Daoy (cell line): ENCODE data around the gene POU2F1. TPM values are rescaled to one million over a fixed set of nuclear protein-coding genes. Genes with fewer than 3 reads are reported as not detected.

Experiments
- DNase-seq: peaks from one replicate; pipeline ENCODE4 v3.0.0-alpha.2; 2015; ENCODE audit warnings: low read depth
- total RNA-seq: library from RNA; depleted of rRNA; stranded (reverse); fragments of >200 nt; shearing (Covaris generic); gene quantifications from 2 replicates; pipeline ENCODE4 v1.2.3, GENCODE V29; 2014

The POU2F1 gene
- total RNA-seq, 1 experiment from 2014 or later, result 5.6 TPM

- DNase-seq, result no peak
Measured at GRCh38 chr1:167367705-167368104, 147.0 kb downstream of the POU2F1 start.

DNA sequence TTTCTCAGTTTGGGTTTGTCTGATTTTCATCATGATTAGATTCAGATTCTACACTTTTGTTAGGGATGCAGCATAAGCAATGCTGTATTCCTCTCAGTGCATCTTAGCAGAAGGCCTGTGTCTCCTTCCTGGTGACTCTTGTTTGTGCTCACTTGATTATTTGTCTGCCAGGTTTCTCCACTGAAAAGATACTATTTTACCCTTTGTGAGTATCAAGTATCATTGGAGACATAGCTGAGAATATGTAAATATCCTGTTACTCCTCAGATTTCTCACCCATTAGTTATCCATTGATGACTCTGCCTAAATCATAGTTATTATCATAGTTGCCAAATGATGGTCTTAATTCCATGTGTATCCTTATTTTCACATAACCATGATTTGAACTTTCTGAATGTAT is 148.5 kb downstream of the POU2F1 start:
- no peak for DNase-seq

DNA sequence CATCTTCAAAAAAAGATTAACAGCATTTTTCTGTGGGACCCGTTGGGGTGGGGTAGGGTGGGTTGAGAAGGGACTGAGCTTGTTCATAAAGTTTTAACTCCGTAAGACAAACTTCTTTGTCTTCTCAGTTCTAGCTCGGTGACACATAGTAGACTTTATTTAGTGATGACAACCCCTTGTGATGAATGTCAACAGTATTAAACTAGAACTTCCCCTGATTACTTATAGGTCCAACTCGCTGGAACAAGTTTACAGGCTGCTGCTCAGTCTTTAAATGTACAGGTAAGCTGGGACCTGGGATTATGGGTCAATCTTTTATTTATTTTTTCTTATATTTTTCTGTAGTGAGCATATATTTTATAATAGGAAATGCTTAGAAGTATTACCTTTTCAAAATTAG is 149.2 kb downstream of the POU2F1 start:
- no peak for DNase-seq

DNA sequence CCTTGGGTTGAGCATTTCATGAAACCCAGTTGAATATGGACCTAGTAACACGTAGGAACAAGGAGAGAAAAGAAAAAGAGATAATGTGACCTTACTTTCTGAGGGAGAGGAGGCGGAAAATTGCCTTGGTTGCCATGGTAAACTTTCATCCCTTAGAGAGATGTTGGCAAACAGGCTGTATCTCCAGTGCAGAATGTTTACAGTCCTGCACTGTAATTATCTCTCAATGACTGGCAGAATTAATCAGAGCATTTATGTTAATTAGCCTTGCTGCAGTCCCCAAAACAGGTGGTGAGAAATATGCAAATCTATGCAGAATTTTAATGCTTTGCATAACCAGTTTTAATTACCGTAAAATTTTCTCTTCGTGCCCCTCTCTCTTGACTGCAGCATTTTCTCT is 150.3 kb downstream of the POU2F1 start:
- no peak for DNase-seq

DNA sequence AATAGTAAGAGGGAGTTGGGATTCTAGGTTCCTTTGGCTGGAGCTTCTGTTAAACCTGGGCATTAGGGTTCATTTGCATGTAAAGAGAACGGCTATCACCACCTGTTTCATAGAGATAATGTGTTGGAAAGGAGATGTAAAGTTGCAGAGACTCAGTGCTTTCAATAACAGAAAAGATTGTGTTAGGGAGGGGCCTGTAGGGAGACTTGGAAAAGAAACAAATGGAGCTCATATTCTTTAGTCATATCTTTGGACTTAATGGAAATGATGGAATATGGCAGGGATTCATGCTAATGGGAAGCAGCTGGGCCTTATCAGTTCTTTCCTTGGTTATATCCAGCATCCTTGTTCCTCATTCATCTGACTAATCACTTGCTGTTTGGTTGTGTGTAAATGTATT is 152.7 kb downstream of the POU2F1 start:
- DNase-seq, result no peak

- DNase-seq, result no peak
Measured at GRCh38 chr1:167373986-167374385, 153.3 kb downstream of the POU2F1 start.

- no peak for DNase-seq
Measured at GRCh38 chr1:167375949-167376348, 155.3 kb downstream of the POU2F1 start.

GRCh38 chr1:167387251-167387910 is 166.7 kb downstream of the POU2F1 start:
- DNase-seq, result no peak

GRCh38 chr1:167388976-167389375 is 168.3 kb downstream of the POU2F1 start:
- DNase-seq, result no peak

DNA sequence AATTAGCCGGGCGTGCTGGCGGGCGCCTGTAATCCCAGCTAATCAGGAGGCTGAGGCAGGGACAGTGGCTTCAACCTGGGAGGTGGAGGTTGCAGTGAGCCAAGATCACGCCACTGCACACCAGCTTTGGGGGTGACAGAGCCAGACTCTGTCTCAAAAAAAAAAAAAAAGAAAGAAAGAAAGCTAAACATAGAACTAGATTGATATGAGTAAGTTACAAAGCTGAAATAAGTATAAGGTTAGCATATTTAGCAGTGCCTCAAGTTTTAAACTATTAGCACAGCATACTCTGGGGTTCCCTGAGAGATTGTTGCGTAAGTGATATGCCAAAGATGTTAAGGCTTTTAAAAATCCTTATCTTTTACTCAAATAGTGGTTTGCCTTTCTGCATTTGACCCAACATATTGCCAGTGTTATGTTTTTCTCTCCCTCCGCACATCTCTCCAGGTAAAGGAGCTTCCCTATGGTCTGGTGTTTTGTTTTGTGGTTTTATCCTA is 171.6 kb downstream of the POU2F1 start:
- no peak for DNase-seq

GRCh38 chr1:167400359-167400953 is 179.8 kb downstream of the POU2F1 start:
- DNase-seq, result no peak

- peak; percentile 44 for DNase-seq
Measured at GRCh38 chr1:167401260-167401873, 180.7 kb downstream of the POU2F1 start.

DNA sequence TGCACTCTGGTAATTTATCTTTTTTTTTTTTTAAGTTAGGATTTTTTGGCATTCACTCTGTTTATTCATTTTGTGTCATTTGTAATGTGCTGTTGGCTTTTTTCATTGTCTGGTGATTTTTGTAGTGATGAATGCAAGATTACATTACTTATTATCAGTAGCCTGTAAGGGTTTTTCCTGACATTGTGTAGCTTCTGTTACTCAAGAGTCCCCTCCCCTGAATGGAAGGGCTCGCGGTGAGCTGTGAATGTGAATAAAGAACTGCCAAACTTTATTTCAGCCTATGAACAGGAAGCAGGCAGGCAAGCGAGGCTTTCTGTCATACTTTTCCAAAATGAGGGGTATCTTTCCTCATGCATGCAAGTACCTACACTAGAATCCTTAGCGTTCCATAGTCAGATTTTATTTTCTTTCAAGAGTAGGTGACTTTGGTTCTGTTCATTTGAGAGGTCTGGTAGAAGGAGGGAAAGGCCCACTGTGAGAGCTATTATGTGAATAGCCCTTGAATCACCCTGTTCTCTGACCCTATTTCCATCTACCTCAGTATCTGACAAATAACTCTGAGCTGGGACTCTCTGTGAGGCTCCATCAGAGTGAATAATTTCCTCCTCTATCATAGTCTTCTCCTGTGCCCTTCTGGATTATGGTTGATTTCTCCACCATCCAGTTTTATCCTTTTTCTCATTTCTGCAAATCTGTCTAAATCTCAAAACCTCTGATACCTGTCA is 183.6 kb downstream of the POU2F1 start:
- no peak for DNase-seq

DNA sequence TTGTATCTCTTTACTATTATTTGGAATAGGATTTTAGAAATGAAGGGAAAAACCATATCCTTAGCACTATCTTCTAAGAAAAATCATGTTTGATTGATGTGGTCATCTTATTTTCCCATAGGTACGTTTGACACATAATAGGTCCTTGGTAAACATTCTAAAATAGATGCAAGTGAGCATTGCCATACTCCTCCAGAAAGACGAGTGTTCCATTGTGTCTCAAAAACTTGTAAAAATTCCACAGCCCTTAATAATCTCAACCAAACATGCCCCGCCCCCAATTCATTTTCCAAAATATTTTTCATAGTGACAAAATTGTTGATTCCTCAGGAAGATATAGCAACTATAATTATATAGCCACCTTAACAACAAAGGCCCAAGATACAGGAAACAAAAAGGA is 184.2 kb downstream of the POU2F1 start:
- no peak for DNase-seq

DNA sequence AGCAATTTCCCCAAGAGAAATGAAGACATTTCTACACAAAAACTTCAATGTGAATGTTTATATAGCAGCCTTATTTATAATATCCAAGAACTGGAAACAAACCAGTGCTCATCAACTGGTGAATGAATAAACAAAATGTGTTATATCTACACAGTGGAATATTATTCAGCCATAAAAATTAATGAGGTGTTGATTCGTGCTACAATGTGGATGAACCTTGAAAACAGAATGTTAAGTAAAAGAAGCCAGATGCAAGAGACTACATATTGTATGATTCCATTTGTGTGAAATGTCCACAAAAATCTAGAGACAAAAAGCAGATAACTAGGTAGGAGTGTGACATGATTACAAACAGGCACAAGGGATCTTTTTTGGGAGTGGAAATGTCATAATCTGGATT is 187.7 kb downstream of the POU2F1 start:
- DNase-seq, result no peak

GRCh38 chr1:167409183-167409582 is 188.5 kb downstream of the POU2F1 start:
- DNase-seq, result no peak

DNA sequence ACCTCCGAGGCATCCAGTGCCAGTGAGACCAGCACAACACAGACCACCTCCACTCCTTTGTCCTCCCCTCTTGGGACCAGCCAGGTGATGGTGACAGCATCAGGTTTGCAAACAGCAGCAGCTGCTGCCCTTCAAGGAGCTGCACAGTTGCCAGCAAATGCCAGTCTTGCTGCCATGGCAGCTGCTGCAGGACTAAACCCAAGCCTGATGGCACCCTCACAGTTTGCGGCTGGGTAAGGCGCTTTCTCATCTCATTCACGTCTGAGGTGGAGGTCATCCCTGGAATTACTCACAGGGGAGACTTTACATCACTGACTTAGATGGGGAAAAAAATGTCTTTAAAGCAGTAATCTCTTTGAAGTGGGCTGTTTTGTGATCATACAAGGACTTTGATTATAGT is 191.4 kb downstream of the POU2F1 start:
- DNase-seq, result no peak

DNA sequence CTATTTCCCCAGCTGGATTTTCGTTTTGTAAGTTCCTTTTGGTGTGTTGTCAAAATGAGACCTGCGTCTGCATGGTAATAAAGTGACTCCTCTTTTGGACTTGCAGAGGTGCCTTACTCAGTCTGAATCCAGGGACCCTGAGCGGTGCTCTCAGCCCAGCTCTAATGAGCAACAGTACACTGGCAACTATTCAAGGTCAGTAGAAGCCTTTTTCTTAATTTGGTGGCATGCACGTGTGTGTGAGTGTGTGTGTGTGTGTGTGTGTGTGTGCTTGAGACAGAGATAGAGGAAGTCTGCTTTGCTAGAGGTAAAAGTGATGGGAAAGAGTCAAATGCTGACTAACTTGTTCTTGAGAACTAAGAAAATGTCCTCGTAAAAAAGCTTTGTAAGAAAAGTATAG is 192.2 kb downstream of the POU2F1 start:
- no peak for DNase-seq

GRCh38 chr1:167413328-167413727 is 192.6 kb downstream of the POU2F1 start:
- no peak for DNase-seq

DNA sequence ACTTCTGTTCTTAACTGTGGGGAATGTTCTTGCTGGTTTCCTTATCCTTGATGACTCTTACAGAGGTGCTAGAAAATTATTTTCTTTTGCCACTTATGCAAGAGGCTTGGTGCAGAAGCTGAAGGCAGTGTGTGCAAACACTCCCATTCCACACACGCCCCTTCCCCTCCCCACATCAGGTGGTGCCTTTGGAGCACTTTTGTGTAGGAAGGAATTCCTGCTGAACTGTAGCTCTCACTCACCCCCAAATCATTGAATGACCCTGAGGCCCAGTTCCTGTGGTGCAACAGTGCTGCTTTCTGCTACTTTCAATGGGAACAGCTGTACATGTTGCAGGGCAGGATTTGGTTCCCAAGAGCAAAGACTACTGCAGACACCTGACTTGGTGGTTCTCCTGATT is 195.8 kb downstream of the POU2F1 start:
- DNase-seq, result no peak

- DNase-seq, result no peak
Measured at GRCh38 chr1:167418391-167418790, 197.7 kb downstream of the POU2F1 start.

DNA sequence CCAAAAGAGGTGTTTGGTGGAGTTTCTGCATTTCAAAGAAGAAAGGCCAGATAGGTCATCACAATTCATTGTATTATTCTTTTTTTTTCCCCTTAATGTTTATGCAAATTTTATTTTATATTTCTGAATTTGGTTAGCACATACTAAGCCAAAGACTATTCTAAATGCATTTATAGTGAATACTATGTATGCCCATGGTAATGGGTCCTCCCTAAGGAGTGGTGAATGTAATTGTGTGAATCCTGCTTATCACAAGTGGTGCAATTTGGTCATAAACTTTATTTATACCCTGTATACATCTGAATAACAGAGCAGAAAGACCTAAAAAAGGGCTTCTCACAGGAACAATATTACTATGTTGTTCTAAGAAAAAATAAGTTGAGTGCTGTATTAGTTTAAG is 198.6 kb downstream of the POU2F1 start:
- no peak for DNase-seq

- no peak for DNase-seq
Measured at GRCh38 chr1:167420510-167420909, 199.8 kb downstream of the POU2F1 start.
